H1 (cell line): Measurements from ENCODE around the gene SELENBP1. TPM values are rescaled to one million over a fixed set of nuclear protein-coding genes. Genes with fewer than 3 reads are reported as not detected.

Experiments
- EGR1 ChIP-seq: IDR thresholded peaks from 2 replicates; pipeline ENCODE4 v1.6.1; 2011; ENCODE audit warnings: low read depth, low read length, borderline replicate concordance
- GTF2F1 ChIP-seq: IDR thresholded peaks from 2 replicates; pipeline ENCODE4 v1.6.1; 2012; ENCODE audit warnings: low read depth, low read length, improper control_type of control experiment, borderline replicate concordance
- KDM5A ChIP-seq: fragments of 200-600 bp; IDR thresholded peaks from 2 replicates; pipeline ENCODE4 v1.7.1; 2012; ENCODE audit warnings: mild to moderate bottlenecking, low read length, inconsistent platforms, mixed read lengths
- SAP30 ChIP-seq: fragments of 300-600 bp; sonication (generic); IDR thresholded peaks from 2 replicates; pipeline ENCODE4 v1.7.1; 2012; ENCODE audit warnings: low read length, moderate library complexity, mild to moderate bottlenecking, inconsistent platforms; ENCODE audit not compliant: insufficient read depth, insufficient replicate concordance
- polyA plus RNA-seq, 7 experiments: library from polyadenylated mRNA; depleted of rRNA in 3 of 7; stranded (reverse) in 5 of 7; unstranded in 2 of 7; fragments of >200 nt in 5 of 7; fragments of 200-250 nt in 2 of 7; gene quantifications; 1 replicate in 5 of 7; 2 replicates in 1 of 7; 4 replicates in 1 of 7; pipeline versions ENCODE4 v1.2.1 to v1.2.3, GENCODE V29; 2011 to 2013; ENCODE audit warnings: missing spikeins in 2 of 7, mixed read lengths in 2 of 7
- total RNA-seq: library from RNA; stranded (reverse); fragmentation: NEBNext Ultra II Directional; extraction: Animal tissue kit (Norgen Biotek cat#: 25700); gene quantifications from 2 replicates; pipeline ENCODE4 v1.2.1, GENCODE V29; 2021
- TF ChIP-seq, protein P1 (sequence below): IDR thresholded peaks from 2 replicates; pipeline ENCODE4 v1.6.1; 2012; ENCODE audit warnings: low read length, inconsistent platforms

The SELENBP1 gene
- total and polyA plus RNA-seq, 2 of the 8 experiments (the other 6 are each of a cell fraction or from before 2014, with no cell fraction given) = 20.0 to 32.4 TPM

DNA sequence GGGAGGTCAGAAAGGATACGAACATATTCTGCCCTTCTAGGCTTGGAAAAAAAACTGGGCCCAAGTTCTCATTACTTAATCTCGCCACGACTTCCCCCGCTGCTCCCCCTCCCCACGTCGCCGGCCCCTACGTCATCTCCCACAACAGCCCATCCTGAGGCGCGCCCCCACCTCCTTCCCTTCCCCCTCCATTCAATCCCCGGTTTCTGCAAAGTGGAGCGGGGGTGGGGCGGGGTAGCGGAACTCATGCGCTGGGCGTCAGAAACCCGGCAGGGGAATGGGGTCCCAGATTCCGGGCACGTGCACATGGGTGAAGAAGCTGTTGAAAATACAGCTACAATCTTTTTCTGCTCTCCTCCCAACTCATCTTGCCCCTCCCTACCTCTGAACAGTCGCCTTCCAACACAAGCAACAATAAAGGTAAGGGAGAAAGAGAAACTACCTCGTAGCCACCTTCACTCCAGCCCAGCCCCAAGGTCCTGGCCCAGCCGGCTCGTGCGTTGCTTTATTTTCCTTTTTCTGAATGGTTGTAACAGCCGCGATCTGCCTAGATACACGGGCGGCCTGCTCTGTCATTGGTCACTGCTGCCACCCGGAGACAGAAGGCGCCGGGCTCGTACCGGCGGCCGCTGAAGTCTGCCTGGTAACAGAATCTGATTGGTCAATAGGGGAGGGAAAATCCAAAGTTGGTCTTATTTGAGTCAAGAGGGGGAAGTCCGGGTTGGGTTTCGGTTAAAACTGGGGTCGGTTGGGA, 25.6 kb downstream of the SELENBP1 start, which contains the start of gene RFX5 (continued):
- no peak for TF ChIP-seq SAP30
- TF ChIP-seq, protein P1, sequence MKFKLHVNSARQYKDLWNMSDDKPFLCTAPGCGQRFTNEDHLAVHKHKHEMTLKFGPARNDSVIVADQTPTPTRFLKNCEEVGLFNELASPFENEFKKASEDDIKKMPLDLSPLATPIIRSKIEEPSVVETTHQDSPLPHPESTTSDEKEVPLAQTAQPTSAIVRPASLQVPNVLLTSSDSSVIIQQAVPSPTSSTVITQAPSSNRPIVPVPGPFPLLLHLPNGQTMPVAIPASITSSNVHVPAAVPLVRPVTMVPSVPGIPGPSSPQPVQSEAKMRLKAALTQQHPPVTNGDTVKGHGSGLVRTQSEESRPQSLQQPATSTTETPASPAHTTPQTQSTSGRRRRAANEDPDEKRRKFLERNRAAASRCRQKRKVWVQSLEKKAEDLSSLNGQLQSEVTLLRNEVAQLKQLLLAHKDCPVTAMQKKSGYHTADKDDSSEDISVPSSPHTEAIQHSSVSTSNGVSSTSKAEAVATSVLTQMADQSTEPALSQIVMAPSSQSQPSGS = peak; percentile 73; the same call in 1 of the 2 replicates
- peak; percentile 38; the same call in 1 of the 2 replicates for TF ChIP-seq EGR1
- TF ChIP-seq GTF2F1 = peak; percentile 11; the same call in 1 of the 2 replicates
- no peak for TF ChIP-seq KDM5A
